Measurements from ENCODE around the gene ORM2.
"Not testable (repeated sequence)": the region's sequence is repeated elsewhere in the genome, so short reads cannot be mapped to it uniquely, and the experiment has no call there.

ORM2 gene

DNA sequence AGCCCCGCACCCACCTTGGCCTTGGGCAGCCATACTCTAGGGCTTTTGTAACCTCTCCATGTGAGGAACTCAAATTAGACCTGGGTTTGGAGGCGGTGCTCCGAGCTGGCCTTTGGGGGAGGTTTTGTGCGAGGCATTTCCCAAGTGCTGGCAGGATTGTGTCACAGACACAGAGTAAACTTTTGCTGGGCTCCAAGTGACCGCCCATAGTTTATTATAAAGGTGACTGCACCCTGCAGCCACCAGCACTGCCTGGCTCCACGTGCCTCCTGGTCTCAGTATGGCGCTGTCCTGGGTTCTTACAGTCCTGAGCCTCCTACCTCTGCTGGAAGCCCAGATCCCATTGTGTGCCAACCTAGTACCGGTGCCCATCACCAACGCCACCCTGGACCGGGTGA lies at the start of gene ORM2:
Gene ORM2 (plus strand): TSS at position 245 of the 398 bp plus-strand sequence. CDS start 36 bp downstream, at position 281.
- not testable (repeated sequence) for DNase-seq

GRCh38 chr9:114280636-114281472 lies 48.8 kb upstream of the ORM2 start:
- no peak for DNase-seq

- DNase-seq = peak in 1 of 2 experiments; percentile 41
These were observed 48.1 kb upstream of the ORM2 start for GRCh38 chr9:114281473-114282103.

DNA sequence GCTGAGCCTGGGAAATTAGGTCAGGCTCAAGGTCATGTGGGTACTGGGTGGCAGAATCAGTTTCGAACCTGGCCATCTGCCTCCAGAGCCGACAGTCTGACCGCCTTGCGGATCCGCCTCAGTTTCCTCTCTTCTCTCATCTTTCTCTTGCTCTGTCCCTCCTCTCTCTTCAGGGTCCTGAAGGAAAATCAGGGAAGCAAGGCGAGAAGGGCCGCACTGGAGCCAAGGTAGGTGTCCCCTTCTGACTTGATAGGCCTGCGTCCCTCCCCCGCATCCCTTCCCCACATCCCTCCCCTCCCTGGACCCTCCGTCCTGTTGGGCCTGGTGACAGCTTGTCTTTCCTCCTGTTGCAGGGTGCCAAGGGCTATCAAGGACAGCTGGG lies 47.6 kb upstream of the ORM2 start:
- no peak for DNase-seq

- no peak for DNase-seq
These were observed 47.2 kb upstream of the ORM2 start for GRCh38 chr9:114282507-114282906.

- no peak for DNase-seq
These were observed 46.7 kb upstream of the ORM2 start for GRCh38 chr9:114282926-114283325.

- DNase-seq = no peak
These were observed 46.0 kb upstream of the ORM2 start for GRCh38 chr9:114283551-114284111.

- DNase-seq = no peak
These were observed 45.2 kb upstream of the ORM2 start for GRCh38 chr9:114284316-114285060.

GRCh38 chr9:114285166-114285867 lies 44.4 kb upstream of the ORM2 start:
- DNase-seq = no peak

GRCh38 chr9:114286146-114286679 lies 43.5 kb upstream of the ORM2 start:
- DNase-seq = no peak

- DNase-seq = peak; percentile 94 to 96
These were observed 42.5 kb upstream of the ORM2 start for GRCh38 chr9:114287001-114287762.

DNA sequence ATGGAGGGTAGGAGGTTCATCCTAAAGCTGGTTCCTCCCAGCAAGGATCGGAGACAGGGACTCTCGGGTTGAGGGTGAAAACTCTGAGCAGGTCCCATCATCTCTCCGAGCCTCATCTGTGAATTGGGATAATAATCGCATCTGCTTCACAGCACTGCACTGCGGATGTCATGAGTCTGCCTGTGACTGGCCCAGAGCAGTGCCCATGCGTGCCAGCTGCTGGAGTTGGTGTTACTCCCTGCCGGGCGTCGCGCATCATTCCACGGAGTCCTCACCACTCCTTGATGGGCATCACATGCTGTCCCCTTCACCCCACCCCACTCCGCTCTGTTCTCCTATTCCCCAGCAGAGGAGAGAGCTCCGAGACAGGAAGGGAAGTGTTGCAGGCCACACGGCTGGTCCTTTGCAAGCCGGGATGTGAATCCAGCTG lies 41.9 kb upstream of the ORM2 start:
- DNase-seq = no peak

DNA sequence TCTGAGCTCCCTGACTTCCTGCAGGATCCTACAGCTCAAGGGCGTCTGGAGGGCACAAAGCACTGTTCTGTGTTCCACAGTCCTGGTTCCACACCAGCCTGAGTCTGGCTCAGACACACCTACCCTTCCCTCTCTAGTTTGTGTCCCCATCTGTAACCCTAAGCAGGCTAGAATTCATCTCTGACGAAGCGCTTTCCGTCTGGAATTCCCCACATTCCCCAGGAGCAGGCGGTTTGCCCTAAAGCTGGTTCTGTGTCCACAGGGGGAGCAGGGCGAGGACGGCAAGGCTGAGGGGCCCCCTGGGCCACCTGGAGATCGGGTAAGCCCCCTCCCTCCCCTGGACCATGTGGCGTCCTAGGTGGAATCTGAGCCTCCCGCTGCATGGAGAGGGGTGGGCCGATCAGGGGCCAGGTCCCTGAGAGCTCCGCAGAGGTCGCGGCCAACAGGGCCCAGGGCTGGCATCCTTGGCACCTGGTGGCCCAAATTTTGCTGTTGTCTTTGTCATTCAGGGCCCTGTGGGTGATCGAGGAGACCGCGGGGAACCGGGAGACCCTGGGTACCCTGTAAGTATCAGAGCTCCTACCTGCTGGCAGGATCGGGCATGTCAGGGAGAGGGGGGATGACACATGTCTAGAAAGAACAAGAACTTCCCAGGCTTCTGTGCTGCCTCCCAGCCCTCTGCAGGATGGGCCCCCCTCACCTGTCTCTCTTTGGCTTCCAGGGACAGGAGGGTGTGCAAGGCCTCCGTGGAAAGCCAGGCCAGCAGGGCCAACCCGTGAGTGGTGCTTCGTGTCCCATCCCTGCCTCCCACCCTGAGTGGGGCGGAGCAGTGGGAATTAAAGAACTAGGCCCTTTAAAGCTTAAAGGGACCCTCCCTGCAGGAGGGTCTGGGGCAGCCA lies 41.2 kb upstream of the ORM2 start:
- peak; percentile 59 to 71 for DNase-seq

DNA sequence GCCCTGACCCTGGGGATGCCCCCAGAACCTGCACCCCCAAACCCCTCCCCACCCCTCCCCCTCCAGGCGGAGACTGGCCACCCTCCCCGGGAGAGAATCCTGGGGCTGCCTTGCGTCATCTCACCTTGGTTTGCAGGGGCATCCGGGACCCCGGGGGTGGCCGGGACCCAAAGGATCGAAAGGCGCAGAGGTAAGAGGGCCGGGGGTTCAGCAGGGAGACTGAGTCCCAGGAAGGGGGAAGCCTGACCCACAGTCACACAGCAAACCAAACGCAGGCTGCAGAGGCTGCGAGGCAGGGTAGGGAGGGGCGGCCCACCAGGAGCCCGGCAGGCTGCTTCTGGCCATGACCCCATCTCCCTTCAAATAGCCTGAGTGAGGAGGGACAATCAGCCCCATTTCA lies 40.6 kb upstream of the ORM2 start:
- DNase-seq = no peak

- DNase-seq = peak; percentile 74 to 79
These were observed 39.8 kb upstream of the ORM2 start for GRCh38 chr9:114289571-114290481.

GRCh38 chr9:114290561-114290986 lies 39.1 kb upstream of the ORM2 start:
- peak in 1 of 2 experiments; percentile 55 for DNase-seq

DNA sequence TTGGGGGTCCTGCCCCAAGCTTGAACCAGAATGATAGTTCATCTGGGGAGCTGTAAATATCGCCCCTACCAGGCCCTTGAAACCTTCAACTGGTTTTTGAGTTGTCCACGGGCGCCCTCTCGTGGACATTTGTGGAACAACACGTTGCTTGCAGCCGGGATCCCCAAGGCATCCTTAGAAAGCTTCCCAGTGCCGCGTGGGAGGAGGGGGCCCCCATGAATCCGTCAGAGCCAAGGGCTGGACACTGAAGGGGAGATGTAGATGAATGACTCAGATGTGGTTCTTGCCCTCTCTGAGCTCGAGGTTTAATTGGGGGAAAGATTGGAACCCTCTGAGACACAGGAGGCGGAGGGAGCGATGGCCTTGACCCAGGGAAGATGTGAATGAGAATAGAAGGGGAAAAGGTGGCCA lies 38.6 kb upstream of the ORM2 start:
- DNase-seq = peak; percentile 79 to 83

- DNase-seq = no peak
These were observed 37.6 kb upstream of the ORM2 start for GRCh38 chr9:114291886-114292590.

GRCh38 chr9:114294664-114295063 lies 35.0 kb upstream of the ORM2 start:
- no peak for DNase-seq
